ENCODE data around the gene PPP3CA. TPM values are rescaled to one million over a fixed set of nuclear protein-coding genes. Genes with fewer than 3 reads are reported as not detected.
A peak's percentile ranks its signal among the peaks of the same experiment; 100 is the strongest.

PPP3CA gene
- total RNA-seq, 1 donor from 2014 or later: 78.8 TPM

GRCh38 chr4:101089168-101089567 is 258.2 kb downstream of the PPP3CA start:
- ChIA-PET CTCF (no interaction called here), POLR2A (no interaction called here)
- H3K27me3 Mint-ChIP-seq: no peaks in the 10 kb centered on the region
- H3K9me3 Mint-ChIP-seq: peaks cover 6% of the 10 kb centered on the region
- ATAC-seq (ENCODE audit: low read depth) (no peak), DNase-seq (no peak)
- H3K27ac Mint-ChIP-seq: peak overlapping the region; percentile 1
- H3K4me3 Mint-ChIP-seq: no peak overlapping the region
- intact Hi-C loops (cut with micrococcal nuclease): loop anchor here (10.0 kb wide), 1 partner anchor 1176 kb away; no protein-coding TSS in a partner anchor
- peaks cover 48% of the 10 kb centered on the region for H3K36me3 Mint-ChIP-seq (ENCODE audit: low read depth)
- peaks cover 42% of the 10 kb centered on the region for H3K4me1 Mint-ChIP-seq
- TF ChIP-seq, protein P1, sequence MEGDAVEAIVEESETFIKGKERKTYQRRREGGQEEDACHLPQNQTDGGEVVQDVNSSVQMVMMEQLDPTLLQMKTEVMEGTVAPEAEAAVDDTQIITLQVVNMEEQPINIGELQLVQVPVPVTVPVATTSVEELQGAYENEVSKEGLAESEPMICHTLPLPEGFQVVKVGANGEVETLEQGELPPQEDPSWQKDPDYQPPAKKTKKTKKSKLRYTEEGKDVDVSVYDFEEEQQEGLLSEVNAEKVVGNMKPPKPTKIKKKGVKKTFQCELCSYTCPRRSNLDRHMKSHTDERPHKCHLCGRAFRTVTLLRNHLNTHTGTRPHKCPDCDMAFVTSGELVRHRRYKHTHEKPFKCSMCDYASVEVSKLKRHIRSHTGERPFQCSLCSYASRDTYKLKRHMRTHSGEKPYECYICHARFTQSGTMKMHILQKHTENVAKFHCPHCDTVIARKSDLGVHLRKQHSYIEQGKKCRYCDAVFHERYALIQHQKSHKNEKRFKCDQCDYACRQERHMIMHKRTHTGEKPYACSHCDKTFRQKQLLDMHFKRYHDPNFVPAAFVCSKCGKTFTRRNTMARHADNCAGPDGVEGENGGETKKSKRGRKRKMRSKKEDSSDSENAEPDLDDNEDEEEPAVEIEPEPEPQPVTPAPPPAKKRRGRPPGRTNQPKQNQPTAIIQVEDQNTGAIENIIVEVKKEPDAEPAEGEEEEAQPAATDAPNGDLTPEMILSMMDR (IDR thresholded peaks at IDR 0.05): no peak

DNA sequence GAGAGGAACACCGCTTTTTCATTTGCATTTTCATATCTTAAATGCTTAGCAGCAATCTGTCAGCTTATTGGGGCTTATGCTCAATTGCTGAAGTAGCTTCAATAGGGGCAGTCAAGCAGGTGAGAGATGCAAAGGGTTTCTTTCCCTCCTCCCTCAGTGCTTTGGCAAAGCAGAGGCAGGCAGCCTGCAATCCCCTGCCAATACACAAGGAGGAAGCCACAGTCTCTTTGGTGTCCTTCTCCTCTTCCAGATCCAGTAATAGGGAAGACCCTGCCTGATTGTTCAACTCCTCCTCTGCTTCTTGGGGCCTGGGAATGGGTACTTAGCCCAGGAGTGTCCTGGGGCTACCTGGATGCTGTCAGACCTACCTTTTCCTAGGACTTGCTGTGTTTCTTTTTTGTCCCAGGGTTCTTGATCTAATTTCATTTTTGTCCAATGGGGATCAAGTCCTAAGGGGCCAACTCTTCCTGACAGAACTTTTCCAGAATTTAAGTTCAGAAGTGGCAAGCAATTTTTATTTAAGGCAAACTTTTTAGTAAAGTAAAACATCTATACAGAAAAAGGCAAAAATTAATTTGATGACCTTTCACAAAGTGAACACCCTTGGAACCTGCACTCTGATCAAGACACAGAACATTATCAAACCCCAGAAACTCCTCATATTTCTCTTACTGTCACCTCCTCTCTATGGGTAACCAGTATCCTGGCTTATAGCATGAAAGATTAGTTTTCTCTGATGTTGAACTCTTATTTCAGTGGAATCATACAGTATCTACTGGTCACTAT is 260.3 kb downstream of the PPP3CA start:
- ChIA-PET CTCF (interaction anchor here (1.0 kb wide), 1 partner anchor 16 kb away, joined by 3 read pairs; no protein-coding TSS in a partner anchor), POLR2A (interaction anchor here (1.8 kb wide), 1 partner anchor 17 kb away, joined by 7 read pairs; no protein-coding TSS in a partner anchor)
- intact Hi-C loops (cut with micrococcal nuclease): loop anchor here (10.0 kb wide), 1 partner anchor 1178 kb away; no protein-coding TSS in a partner anchor
- H3K27me3 Mint-ChIP-seq: no peaks in the 10 kb centered on the region
- TF ChIP-seq, protein P1 (IDR thresholded peaks at IDR 0.05): no peak
- peak overlapping the region; percentile 76 for H3K27ac Mint-ChIP-seq
- no peak overlapping the region for H3K4me3 Mint-ChIP-seq
- H3K36me3 Mint-ChIP-seq (ENCODE audit: low read depth): peaks cover 44% of the 10 kb centered on the region
- ATAC-seq (ENCODE audit: low read depth) (no peak), DNase-seq (no peak)
- no peaks in the 10 kb centered on the region for H3K9me3 Mint-ChIP-seq
- peaks cover 60% of the 10 kb centered on the region for H3K4me1 Mint-ChIP-seq

GRCh38 chr4:101083131-101083530 is 264.2 kb downstream of the PPP3CA start:
- no peaks in the 10 kb centered on the region for H3K9me3 Mint-ChIP-seq
- no peak overlapping the region for H3K4me3 Mint-ChIP-seq
- H3K27me3 Mint-ChIP-seq: no peaks in the 10 kb centered on the region
- H3K36me3 Mint-ChIP-seq (ENCODE audit: low read depth): peaks cover 55% of the 10 kb centered on the region
- H3K27ac Mint-ChIP-seq: peak overlapping the region; percentile 41
- CTCF ChIA-PET: no interaction called here
- peaks cover 61% of the 10 kb centered on the region for H3K4me1 Mint-ChIP-seq
- ATAC-seq (ENCODE audit: low read depth) (no peak), DNase-seq (no peak)
- intact Hi-C loops (cut with micrococcal nuclease): loop anchor here (10.0 kb wide), 1 partner anchor 1182 kb away; no protein-coding TSS in a partner anchor
- TF ChIP-seq, protein P1 (IDR thresholded peaks at IDR 0.05): no peak
- POLR2A ChIA-PET: no interaction called here

- DNase-seq: no peak
- CTCF ChIA-PET: no interaction called here
- H3K9me3 Mint-ChIP-seq: no peaks in the 10 kb centered on the region
- peaks cover 51% of the 10 kb centered on the region for H3K4me1 Mint-ChIP-seq
- ATAC-seq (ENCODE audit: low read depth): no peak
- TF ChIP-seq, protein P1 (IDR thresholded peaks at IDR 0.05): no peak
- intact Hi-C loops (cut with micrococcal nuclease): loop anchor here (10.0 kb wide), 1 partner anchor 1183 kb away; no protein-coding TSS in a partner anchor
- H3K27me3 Mint-ChIP-seq: no peaks in the 10 kb centered on the region
- H3K27ac Mint-ChIP-seq: peak overlapping the region; percentile 24
- H3K36me3 Mint-ChIP-seq (ENCODE audit: low read depth): peaks cover 58% of the 10 kb centered on the region
- POLR2A ChIA-PET: interaction anchor here (0.5 kb wide), 1 partner anchor 28 kb away, joined by 7 read pairs; no protein-coding TSS in a partner anchor
- no peak overlapping the region for H3K4me3 Mint-ChIP-seq
Measured at GRCh38 chr4:101081695-101082369, 265.5 kb downstream of the PPP3CA start.

DNA sequence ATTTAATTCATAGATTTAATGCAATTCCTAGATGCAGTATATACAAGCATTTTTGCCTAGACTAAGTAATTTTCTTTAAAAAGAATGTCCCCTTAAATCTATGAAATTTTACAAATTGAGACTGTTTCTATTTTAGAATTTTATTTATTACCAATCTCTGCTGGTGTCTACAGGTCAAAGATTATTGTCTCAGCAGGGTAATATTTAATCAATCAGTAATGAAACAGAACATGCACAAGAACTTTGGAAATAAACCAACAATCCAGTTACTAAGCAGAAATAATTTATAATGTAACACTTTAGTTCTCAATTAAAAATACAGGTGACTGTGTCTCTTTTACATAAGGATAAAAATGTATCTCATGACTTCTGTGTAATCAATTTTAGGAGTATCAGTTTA is 266.2 kb downstream of the PPP3CA start:
- peaks cover 45% of the 10 kb centered on the region for H3K4me1 Mint-ChIP-seq
- no peak overlapping the region for H3K4me3 Mint-ChIP-seq
- TF ChIP-seq, protein P1 (IDR thresholded peaks at IDR 0.05): no peak
- intact Hi-C loops (cut with micrococcal nuclease): loop anchor here (10.0 kb wide), 1 partner anchor 1184 kb away; no protein-coding TSS in a partner anchor
- DNase-seq (no peak), ATAC-seq (ENCODE audit: low read depth) (no peak)
- no peaks in the 10 kb centered on the region for H3K9me3 Mint-ChIP-seq
- peaks cover 63% of the 10 kb centered on the region for H3K36me3 Mint-ChIP-seq (ENCODE audit: low read depth)
- CTCF ChIA-PET: no interaction called here
- no peaks in the 10 kb centered on the region for H3K27me3 Mint-ChIP-seq
- POLR2A ChIA-PET: no interaction called here
- H3K27ac Mint-ChIP-seq: no peak overlapping the region
